SU-DHL-6 (cell line): ENCODE data around the gene FUT8.

Experiments
- H2AFZ ChIP-seq: fragments of 200-600 bp; sonication (generic); 2 replicates; pipeline ENCODE4 v1.6.1; 2014; ENCODE audit warnings: low read depth, mild to moderate bottlenecking, moderate library complexity, mixed read lengths, antibody characterized with exemption, low read length; ENCODE audit not compliant: severe bottlenecking
- H3F3A ChIP-seq: fragments of 200-600 bp; shearing (Covaris generic); 2 replicates; pipeline ENCODE4 v1.6.0; 2016; ENCODE audit warnings: antibody characterized with exemption, mild to moderate bottlenecking; ENCODE audit not compliant: insufficient read depth
- H3K27ac ChIP-seq: fragments of 200-600 bp; sonication (generic); 2 replicates; pipeline ENCODE4 v1.5.1; 2016; ENCODE audit warnings: low read depth, mild to moderate bottlenecking, low read length, moderate library complexity, mixed read lengths
- H3K27me3 ChIP-seq: fragments of 200-600 bp; sonication (generic), shearing (Covaris generic); 2 replicates; pipeline ENCODE4 v1.6.0; 2014; ENCODE audit warnings: mild to moderate bottlenecking, low read length
- H3K36me3 ChIP-seq: fragments of 200-600 bp; sonication (generic); 2 replicates; pipeline ENCODE4 v1.6.1; 2014; ENCODE audit warnings: mild to moderate bottlenecking, low read length, mixed read lengths
- H3K4me2 ChIP-seq: fragments of 300-600, 200-600 bp; shearing (Covaris generic), sonication (generic); 2 replicates; pipeline ENCODE4 v1.6.0; 2014; ENCODE audit warnings: low read length, low read depth, mild to moderate bottlenecking; ENCODE audit not compliant: poor library complexity, severe bottlenecking
- H3K4me3 ChIP-seq: fragments of 200-600 bp; sonication (generic); 2 replicates; pipeline ENCODE4 v1.5.1; 2014; ENCODE audit warnings: antibody characterized with exemption, low read length, mild to moderate bottlenecking, mixed read lengths; ENCODE audit not compliant: insufficient read depth, poor library complexity, severe bottlenecking
- H3K79me2 ChIP-seq: fragments of 200-600 bp; sonication (generic); 2 replicates; pipeline ENCODE4 v1.6.1; 2014; ENCODE audit warnings: mild to moderate bottlenecking, low read length, moderate library complexity; ENCODE audit not compliant: insufficient read depth
- H3K9ac ChIP-seq: fragments of 200-600 bp; sonication (generic); 2 replicates; pipeline ENCODE4 v1.7.0; 2014; ENCODE audit warnings: mild to moderate bottlenecking, low read length
- H3K9me2 ChIP-seq: fragments of 200-600 bp; sonication (generic); replicated peaks from 2 replicates; pipeline ENCODE4 v1.6.1; 2014; ENCODE audit warnings: low read length; ENCODE audit not compliant: insufficient read depth
- H3K9me3 ChIP-seq: fragments of 200-600 bp; sonication (generic); 2 replicates; pipeline ENCODE4 v1.6.1; 2014; ENCODE audit warnings: low read length, mixed read lengths; ENCODE audit not compliant: insufficient read depth
- H4K20me1 ChIP-seq: fragments of 200-600 bp; sonication (generic); 2 replicates; pipeline ENCODE4 v1.6.1; 2014; ENCODE audit warnings: low read depth, mild to moderate bottlenecking, antibody characterized with exemption, low read length, moderate library complexity, mixed read lengths
- EZH2phosphoT487 ChIP-seq: fragments of 200-600 bp; sonication (generic), shearing (Covaris generic); conservative IDR thresholded peaks from 2 replicates; pipeline ENCODE4 v1.6.1; 2018; ENCODE audit warnings: mild to moderate bottlenecking, antibody characterized with exemption, low read length, moderate library complexity, mixed read lengths
- TF ChIP-seq, protein P1 (sequence below): fragments of 200-600 bp; sonication (generic); IDR thresholded peaks from one replicate; pipeline ENCODE4 v1.5.1; 2017; ENCODE audit warnings: antibody characterized with exemption, mild to moderate bottlenecking, low read length, moderate library complexity; ENCODE audit not compliant: insufficient read depth, poor library complexity, severe bottlenecking

The FUT8 gene

DNA sequence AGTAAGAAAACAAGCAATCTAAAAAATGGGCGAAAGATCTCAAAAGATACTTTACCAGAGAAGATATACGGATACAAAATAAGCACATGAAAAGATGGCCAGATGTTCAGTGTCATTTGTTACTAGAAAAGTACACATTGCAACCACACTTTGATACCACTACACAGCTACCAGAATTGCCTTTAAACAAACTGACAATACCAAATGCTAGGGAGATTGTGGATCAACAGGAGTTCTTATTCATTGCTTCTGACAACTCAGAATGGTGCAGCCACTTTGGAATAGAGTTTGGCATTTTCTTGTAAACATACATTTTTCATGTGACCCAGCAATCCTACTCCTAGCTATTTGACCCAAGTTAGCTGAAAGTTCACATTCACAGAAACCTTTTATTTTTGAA lies 136.3 kb downstream of the FUT8 start:
- TF ChIP-seq, protein P1, sequence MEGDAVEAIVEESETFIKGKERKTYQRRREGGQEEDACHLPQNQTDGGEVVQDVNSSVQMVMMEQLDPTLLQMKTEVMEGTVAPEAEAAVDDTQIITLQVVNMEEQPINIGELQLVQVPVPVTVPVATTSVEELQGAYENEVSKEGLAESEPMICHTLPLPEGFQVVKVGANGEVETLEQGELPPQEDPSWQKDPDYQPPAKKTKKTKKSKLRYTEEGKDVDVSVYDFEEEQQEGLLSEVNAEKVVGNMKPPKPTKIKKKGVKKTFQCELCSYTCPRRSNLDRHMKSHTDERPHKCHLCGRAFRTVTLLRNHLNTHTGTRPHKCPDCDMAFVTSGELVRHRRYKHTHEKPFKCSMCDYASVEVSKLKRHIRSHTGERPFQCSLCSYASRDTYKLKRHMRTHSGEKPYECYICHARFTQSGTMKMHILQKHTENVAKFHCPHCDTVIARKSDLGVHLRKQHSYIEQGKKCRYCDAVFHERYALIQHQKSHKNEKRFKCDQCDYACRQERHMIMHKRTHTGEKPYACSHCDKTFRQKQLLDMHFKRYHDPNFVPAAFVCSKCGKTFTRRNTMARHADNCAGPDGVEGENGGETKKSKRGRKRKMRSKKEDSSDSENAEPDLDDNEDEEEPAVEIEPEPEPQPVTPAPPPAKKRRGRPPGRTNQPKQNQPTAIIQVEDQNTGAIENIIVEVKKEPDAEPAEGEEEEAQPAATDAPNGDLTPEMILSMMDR, result no peak
- no peak for TF ChIP-seq EZH2phosphoT487
- Histone ChIP-seq H3K4me3 (no peak overlapping the region), H3F3A (no peaks in the 10 kb centered on the region; the same call in 1 of the 2 replicates), H3K36me3 (no peaks in the 10 kb centered on the region), H3K79me2 (peaks cover 60% of the 10 kb centered on the region), H3K9me3 (no peaks in the 10 kb centered on the region), H2AFZ (no peak overlapping the region), H3K4me2 (no peak overlapping the region), H3K27me3 (no peaks in the 10 kb centered on the region), H3K9ac (no peak overlapping the region), H4K20me1 (peaks cover 25% of the 10 kb centered on the region; the same call in 1 of the 2 replicates), H3K9me2 (no peaks in the 10 kb centered on the region), H3K27ac (no peak overlapping the region)

DNA sequence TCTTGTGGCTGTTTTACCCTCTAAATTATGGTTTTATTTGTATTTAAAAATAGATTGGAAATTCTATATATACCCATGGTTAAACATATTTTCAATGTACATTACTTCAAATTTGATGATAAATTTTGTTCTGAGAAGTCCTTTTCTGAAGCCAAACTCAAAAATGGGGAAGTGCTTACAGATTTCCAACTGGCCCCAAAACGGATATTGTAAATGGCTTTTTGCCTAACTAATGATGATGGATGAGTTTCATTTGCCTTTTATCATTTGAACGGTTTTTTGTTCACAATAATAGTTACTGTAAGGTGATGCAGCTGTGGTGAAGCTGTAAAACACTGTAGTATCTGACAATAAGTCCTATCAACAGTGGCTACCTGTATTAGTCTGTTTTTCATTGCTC lies 136.9 kb downstream of the FUT8 start:
- no peaks in the 10 kb centered on the region for H3K9me3 ChIP-seq
- no peak overlapping the region for H3K4me2 ChIP-seq
- no peak overlapping the region for H3K9ac ChIP-seq
- TF ChIP-seq, protein P1, result no peak
- TF ChIP-seq EZH2phosphoT487, result no peak
- no peaks in the 10 kb centered on the region for H3K9me2 ChIP-seq
- no peak overlapping the region for H3K4me3 ChIP-seq
- H2AFZ ChIP-seq, result no peak overlapping the region
- no peaks in the 10 kb centered on the region; the same call in 1 of the 2 replicates for H3F3A ChIP-seq
- H3K27me3 ChIP-seq, result no peaks in the 10 kb centered on the region
- H4K20me1 ChIP-seq, result peaks cover 25% of the 10 kb centered on the region; the same call in 1 of the 2 replicates
- no peak overlapping the region for H3K27ac ChIP-seq
- no peaks in the 10 kb centered on the region for H3K36me3 ChIP-seq
- H3K79me2 ChIP-seq, result peaks cover 59% of the 10 kb centered on the region

DNA sequence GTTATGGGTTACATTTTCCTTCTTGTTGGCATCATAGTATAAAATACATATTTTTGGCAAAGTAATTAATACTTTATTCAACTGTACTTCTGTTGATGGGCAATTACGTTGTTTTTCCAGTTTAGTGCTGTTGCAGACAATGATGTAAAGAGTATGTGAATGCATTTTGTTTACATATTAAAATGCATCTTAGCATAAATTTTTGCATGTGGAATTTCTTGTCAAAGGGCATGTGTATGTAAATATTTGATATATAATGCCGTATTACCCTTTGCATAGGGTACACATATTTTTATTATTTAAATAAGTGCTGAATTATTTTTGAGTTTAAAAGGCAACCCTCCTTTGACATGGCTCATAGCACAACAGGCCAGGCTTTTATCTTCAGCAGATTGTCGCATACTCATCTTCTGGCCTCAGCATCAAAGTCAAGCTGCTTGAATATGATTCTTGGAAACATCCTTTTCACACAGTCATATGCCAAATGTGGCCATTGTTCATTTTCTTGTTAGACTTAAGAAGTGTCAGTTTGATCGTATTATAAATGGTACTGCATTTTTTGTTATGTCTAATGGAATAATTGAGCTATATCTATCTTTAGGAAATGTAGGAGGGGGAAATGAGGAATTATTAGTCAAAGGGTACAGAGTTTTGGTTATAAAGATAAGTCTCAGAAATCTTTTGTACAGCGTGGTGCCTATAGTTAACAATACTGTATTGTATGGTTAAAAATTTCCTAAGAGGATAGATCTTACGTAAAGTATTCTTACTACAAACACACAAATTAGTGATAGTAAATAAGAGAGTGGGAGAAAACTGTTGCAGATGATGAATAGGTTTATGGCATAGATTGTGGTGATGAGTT lies 138.5 kb downstream of the FUT8 start:
- no peaks in the 10 kb centered on the region for H3K9me2 ChIP-seq
- H3K4me2 ChIP-seq, result no peak overlapping the region
- no peaks in the 10 kb centered on the region for H3K27me3 ChIP-seq
- peaks cover 17% of the 10 kb centered on the region; the same call in 1 of the 2 replicates for H4K20me1 ChIP-seq
- no peak overlapping the region for H3K27ac ChIP-seq
- H3K79me2 ChIP-seq, result peaks cover 74% of the 10 kb centered on the region
- no peak overlapping the region for H3K4me3 ChIP-seq
- H2AFZ ChIP-seq, result no peak overlapping the region
- no peak for TF ChIP-seq EZH2phosphoT487
- TF ChIP-seq, protein P1, result no peak
- no peaks in the 10 kb centered on the region for H3K36me3 ChIP-seq
- no peaks in the 10 kb centered on the region; the same call in 1 of the 2 replicates for H3F3A ChIP-seq
- no peaks in the 10 kb centered on the region for H3K9me3 ChIP-seq
- no peak overlapping the region for H3K9ac ChIP-seq
